ENCODE results near the gene SIM2. TPM values are rescaled to one million over a fixed set of nuclear protein-coding genes. Genes with fewer than 3 reads are reported as not detected.

Gene SIM2
- total and polyA plus RNA-seq, 2 experiments from 2014 or later, result 0.16 to 0.49 TPM

GRCh38 chr21:36708286-36709029 lies 9.5 kb downstream of the SIM2 start:
- Mint-ChIP-seq H3K27ac (no peak overlapping the region), H3K4me1 (peaks cover 63% of the 10 kb centered on the region), H3K9me3 (peaks cover 2% of the 10 kb centered on the region; the same call in 2 of the 3 replicates), H3K4me3 (peak overlapping the region; percentile 64), H3K36me3 (ENCODE audit: low read depth) (no peaks in the 10 kb centered on the region; the same call in 2 of the 3 replicates), H3K27me3 (ENCODE audit: insufficient read depth, low read depth, poor library complexity) (peaks cover 80% of the 10 kb centered on the region)
- H3K27me3 ChIP-seq (ENCODE audit: insufficient read depth), result peaks cover 100% of the 10 kb centered on the region
- H3K27ac ChIP-seq (ENCODE audit: low read depth), result no peak overlapping the region
- no peaks in the 10 kb centered on the region for H3K9me2 ChIP-seq (ENCODE audit: insufficient read depth)
- DNase-seq (ENCODE audit: low spot score) (peak; percentile 47), ATAC-seq (peak; percentile 3; the same call in 2 of the 3 replicates)
- H3F3A ChIP-seq (replicated peaks; ENCODE audit: low read depth), result peaks cover 25% of the 10 kb centered on the region
- H3K4me3 ChIP-seq, result peak overlapping the region; percentile 53
- H4K20me1 ChIP-seq (replicated peaks; ENCODE audit: insufficient read depth), result no peaks in the 10 kb centered on the region; the same call in none of the 2 replicates
- peak overlapping the region; percentile 69 for H2AFZ ChIP-seq
- no peaks in the 10 kb centered on the region for H3K36me3 ChIP-seq (ENCODE audit: insufficient read depth)
- peaks cover 75% of the 10 kb centered on the region for H3K4me1 ChIP-seq (ENCODE audit: insufficient read depth)
- peak overlapping the region; percentile 78 for H3K4me2 ChIP-seq
- no peaks in the 10 kb centered on the region for H3K79me2 ChIP-seq (replicated peaks; ENCODE audit: insufficient read depth)
- TF ChIP-seq EZH2phosphoT487 (IDR thresholded peaks at IDR 0.05; ENCODE audit: unreplicated experiment) (peak; percentile 70), ETS1 (IDR thresholded peaks at IDR 0.05) (no peak), EZH2 (IDR thresholded peaks at IDR 0.05; ENCODE audit: low read depth, unreplicated experiment) (peak; percentile 100)

GRCh38 chr21:36709030-36709867 lies 10.3 kb downstream of the SIM2 start:
- Histone ChIP-seq H3K36me3 (ENCODE audit: insufficient read depth) (no peaks in the 10 kb centered on the region), H3K27me3 (ENCODE audit: insufficient read depth) (peaks cover 97% of the 10 kb centered on the region), H4K20me1 (replicated peaks; ENCODE audit: insufficient read depth) (no peaks in the 10 kb centered on the region; the same call in 1 of the 2 replicates), H3F3A (replicated peaks; ENCODE audit: low read depth) (peaks cover 25% of the 10 kb centered on the region), H3K4me1 (ENCODE audit: insufficient read depth) (peaks cover 75% of the 10 kb centered on the region), H3K4me2 (peak overlapping the region; percentile 78), H2AFZ (peak overlapping the region; percentile 64), H3K4me3 (peak overlapping the region; percentile 53), H3K79me2 (replicated peaks; ENCODE audit: insufficient read depth) (no peaks in the 10 kb centered on the region), H3K27ac (ENCODE audit: low read depth) (no peak overlapping the region), H3K9me2 (ENCODE audit: insufficient read depth) (no peaks in the 10 kb centered on the region)
- peak; percentile 41 for DNase-seq (ENCODE audit: low spot score)
- peak; percentile 8 for ATAC-seq
- Mint-ChIP-seq H3K27me3 (ENCODE audit: insufficient read depth, low read depth, poor library complexity) (peaks cover 74% of the 10 kb centered on the region), H3K27ac (no peak overlapping the region), H3K4me1 (peaks cover 63% of the 10 kb centered on the region), H3K36me3 (ENCODE audit: low read depth) (no peaks in the 10 kb centered on the region; the same call in 2 of the 3 replicates), H3K9me3 (peaks cover 2% of the 10 kb centered on the region; the same call in 1 of the 3 replicates), H3K4me3 (peak overlapping the region; percentile 65)
- TF ChIP-seq ETS1 (IDR thresholded peaks at IDR 0.05) (no peak), NANOG (IDR thresholded peaks at IDR 0.05; ENCODE audit: borderline replicate concordance) (no peak), CTCF (conservative IDR thresholded peaks at IDR 0.05; ENCODE audit: low read depth in 2 of 2) (no peak), CREB1 (CRISPR knock-in tag; IDR thresholded peaks at IDR 0.05; ENCODE audit: low read depth) (no peak), STAT1 (IDR thresholded peaks at IDR 0.05; ENCODE audit: unreplicated experiment) (no peak), POLR2AphosphoS5 (IDR thresholded peaks at IDR 0.05; ENCODE audit: low read depth) (no peak), ZNF331 (CRISPR knock-in tag; IDR thresholded peaks at IDR 0.05; ENCODE audit: low read depth) (no peak), EZH2 (IDR thresholded peaks at IDR 0.05; ENCODE audit: low read depth, unreplicated experiment) (peak; percentile 86), JUNB (IDR thresholded peaks at IDR 0.05; ENCODE audit: unreplicated experiment) (no peak)
